ENCODE measurements around the gene NINL. TPM values are rescaled to one million over a fixed set of nuclear protein-coding genes. Genes with fewer than 3 reads are reported as not detected.
A peak's percentile ranks its signal among the peaks of the same experiment; 100 is the strongest.

The NINL gene
- total RNA-seq, 2 donors from 2014 or later = 20.3 to 35.6 TPM

DNA sequence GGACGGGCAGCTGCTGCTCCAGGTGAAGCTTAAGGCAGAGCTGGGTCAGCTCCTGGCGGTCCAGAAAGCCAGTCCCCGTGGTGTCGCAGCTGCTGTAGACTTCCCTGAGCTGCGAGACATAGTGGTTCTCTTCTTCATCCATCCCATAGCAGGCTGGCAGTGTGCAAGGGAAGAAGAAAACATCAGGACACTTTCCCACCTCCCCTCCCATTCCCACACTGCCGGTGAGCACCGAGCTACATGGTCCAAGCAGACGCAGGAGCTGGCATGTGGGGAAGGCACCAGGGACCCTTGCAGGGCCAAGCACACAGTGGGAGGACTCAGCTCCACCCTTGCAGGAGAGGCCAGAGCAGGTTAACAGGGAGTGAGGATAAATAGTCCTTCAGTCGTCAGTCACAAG, 58.9 kb downstream of the NINL start:
- peaks cover 20 to 54% of the 10 kb centered on the region in 2 donors for H3K4me1 ChIP-seq (ENCODE audit: control insufficient read depth in 1 of 2, low read depth in 2 of 2)
- no peaks in the 10 kb centered on the region for H3K27me3 ChIP-seq (replicated peaks; ENCODE audit: insufficient read depth)
- TF ChIP-seq, protein P1, sequence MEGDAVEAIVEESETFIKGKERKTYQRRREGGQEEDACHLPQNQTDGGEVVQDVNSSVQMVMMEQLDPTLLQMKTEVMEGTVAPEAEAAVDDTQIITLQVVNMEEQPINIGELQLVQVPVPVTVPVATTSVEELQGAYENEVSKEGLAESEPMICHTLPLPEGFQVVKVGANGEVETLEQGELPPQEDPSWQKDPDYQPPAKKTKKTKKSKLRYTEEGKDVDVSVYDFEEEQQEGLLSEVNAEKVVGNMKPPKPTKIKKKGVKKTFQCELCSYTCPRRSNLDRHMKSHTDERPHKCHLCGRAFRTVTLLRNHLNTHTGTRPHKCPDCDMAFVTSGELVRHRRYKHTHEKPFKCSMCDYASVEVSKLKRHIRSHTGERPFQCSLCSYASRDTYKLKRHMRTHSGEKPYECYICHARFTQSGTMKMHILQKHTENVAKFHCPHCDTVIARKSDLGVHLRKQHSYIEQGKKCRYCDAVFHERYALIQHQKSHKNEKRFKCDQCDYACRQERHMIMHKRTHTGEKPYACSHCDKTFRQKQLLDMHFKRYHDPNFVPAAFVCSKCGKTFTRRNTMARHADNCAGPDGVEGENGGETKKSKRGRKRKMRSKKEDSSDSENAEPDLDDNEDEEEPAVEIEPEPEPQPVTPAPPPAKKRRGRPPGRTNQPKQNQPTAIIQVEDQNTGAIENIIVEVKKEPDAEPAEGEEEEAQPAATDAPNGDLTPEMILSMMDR (IDR thresholded peaks at IDR 0.05) = no peak
- ATAC-seq (ENCODE audit: insufficient number of reproducible peaks, low FRiP score, low read depth) (no peak), DNase-seq (ENCODE audit: low spot score) (no peak)
- H3K4me3 ChIP-seq = peak overlapping the region; percentile 12
- H3K36me3 ChIP-seq = no peaks in the 10 kb centered on the region
- no peaks in the 10 kb centered on the region for H3K9me3 ChIP-seq
- peak overlapping the region; percentile 87 to 92 for H3K27ac ChIP-seq

DNA sequence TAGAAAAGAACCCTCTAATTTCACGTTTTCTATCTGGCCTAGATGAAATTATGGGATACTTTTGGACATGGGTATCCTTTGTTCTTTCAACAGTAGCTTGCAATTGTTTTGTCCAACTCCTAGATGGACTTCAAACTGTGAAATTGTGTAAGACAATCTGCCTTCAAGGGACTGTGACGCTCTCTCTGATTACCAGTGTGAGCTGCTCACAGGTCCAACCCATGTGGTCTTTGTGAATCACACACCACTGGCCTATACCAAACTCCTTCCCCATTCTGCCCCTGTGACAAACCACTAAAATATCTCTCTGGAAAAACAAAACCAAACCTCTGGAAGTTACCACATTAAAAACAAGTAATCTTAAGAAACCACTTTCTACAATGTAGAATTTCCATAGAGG, 59.5 kb downstream of the NINL start:
- TF ChIP-seq, protein P1 (IDR thresholded peaks at IDR 0.05) = no peak
- Histone ChIP-seq H3K9me3 (no peaks in the 10 kb centered on the region), H3K27ac (peak overlapping the region; percentile 87 to 92), H3K4me3 (no peak overlapping the region), H3K36me3 (no peaks in the 10 kb centered on the region), H3K27me3 (replicated peaks; ENCODE audit: insufficient read depth) (no peaks in the 10 kb centered on the region), H3K4me1 (ENCODE audit: control insufficient read depth in 1 of 2, low read depth in 2 of 2) (peaks cover 20 to 48% of the 10 kb centered on the region in 2 donors)
- peak; percentile 98 for ATAC-seq (ENCODE audit: insufficient number of reproducible peaks, low FRiP score, low read depth)
- peak; percentile 36 for DNase-seq (ENCODE audit: low spot score)

DNA sequence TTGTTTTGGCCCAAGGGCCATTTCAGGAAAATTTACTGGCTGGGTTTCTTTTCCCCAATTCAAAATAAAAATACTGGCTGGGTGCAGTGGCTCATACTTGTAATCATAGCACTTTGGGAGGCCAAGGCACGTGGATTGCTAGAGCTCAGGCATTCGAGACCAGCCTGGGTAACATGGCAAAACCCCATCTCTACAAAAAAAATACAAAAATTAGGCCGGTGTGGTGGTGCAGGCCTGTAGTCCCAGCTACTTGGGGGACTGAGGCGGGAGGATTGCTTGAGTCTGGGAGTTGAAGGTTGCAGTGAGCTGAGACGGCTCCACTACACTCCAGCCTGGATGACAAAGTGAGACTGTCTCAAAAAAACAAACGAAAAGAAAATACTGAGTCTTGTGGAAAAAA, 60.0 kb downstream of the NINL start:
- H3K36me3 ChIP-seq = no peaks in the 10 kb centered on the region
- peak overlapping the region; percentile 87 to 92 for H3K27ac ChIP-seq
- peaks cover 20 to 43% of the 10 kb centered on the region in 2 donors for H3K4me1 ChIP-seq (ENCODE audit: control insufficient read depth in 1 of 2, low read depth in 2 of 2)
- no peak overlapping the region for H3K4me3 ChIP-seq
- DNase-seq (ENCODE audit: low spot score) (no peak), ATAC-seq (ENCODE audit: insufficient number of reproducible peaks, low FRiP score, low read depth) (no peak)
- TF ChIP-seq, protein P1 (IDR thresholded peaks at IDR 0.05) = no peak
- no peaks in the 10 kb centered on the region for H3K9me3 ChIP-seq
- H3K27me3 ChIP-seq (replicated peaks; ENCODE audit: insufficient read depth) = no peaks in the 10 kb centered on the region

DNA sequence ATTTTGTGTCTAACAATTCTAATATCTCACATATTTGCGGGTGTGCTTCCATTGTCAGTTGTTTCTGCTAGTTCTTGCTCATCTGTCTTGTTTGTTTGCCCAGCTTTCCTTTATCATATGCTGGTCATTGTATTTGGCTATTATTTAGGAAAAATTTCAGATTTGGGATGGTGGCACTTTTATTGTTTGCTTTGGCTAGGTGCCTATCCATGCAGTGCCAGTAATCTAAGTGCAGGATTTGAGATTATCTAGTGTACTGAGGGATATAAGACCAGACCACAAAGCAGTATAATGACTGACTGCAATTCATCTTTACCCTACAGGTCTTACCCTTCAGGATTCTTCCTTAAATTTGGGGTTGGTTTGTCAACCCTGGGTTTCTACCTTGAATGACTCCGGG, 63.9 kb downstream of the NINL start:
- no peaks in the 10 kb centered on the region for H3K9me3 ChIP-seq
- DNase-seq (ENCODE audit: low spot score) (no peak), ATAC-seq (ENCODE audit: insufficient number of reproducible peaks, low FRiP score, low read depth) (no peak)
- no peak overlapping the region for H3K4me3 ChIP-seq
- no peak overlapping the region for H3K27ac ChIP-seq
- TF ChIP-seq, protein P1 (IDR thresholded peaks at IDR 0.05) = no peak
- peaks cover 12 to 23% of the 10 kb centered on the region in 2 donors for H3K4me1 ChIP-seq (ENCODE audit: control insufficient read depth in 1 of 2, low read depth in 2 of 2)
- peaks cover 4% of the 10 kb centered on the region for H3K36me3 ChIP-seq
- H3K27me3 ChIP-seq (replicated peaks; ENCODE audit: insufficient read depth) = no peaks in the 10 kb centered on the region

DNA sequence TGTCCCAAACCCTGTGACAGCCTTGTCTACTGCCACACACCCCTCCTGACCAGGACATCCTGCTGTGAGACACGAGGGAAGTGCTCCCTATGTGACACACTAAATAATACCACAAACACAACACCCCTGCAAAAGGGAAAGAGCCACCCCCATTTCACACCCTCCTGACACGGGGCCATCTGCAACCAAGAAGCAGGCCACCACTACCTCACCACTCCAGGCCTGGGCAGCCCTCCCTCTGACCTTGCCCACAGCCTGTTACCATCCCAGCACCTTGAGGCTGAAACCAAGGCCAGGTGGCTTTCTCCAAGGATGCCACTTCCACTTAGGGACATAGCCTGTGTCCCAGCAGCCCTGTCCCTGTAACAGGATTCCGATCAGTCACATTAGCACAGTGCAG, 68.2 kb downstream of the NINL start:
- Histone ChIP-seq H3K9me3 (peaks cover 9% of the 10 kb centered on the region), H3K4me3 (no peak overlapping the region), H3K4me1 (ENCODE audit: control insufficient read depth in 1 of 2, low read depth in 2 of 2) (no peaks in the 10 kb centered on the region), H3K36me3 (peaks cover 20% of the 10 kb centered on the region), H3K27ac (no peak overlapping the region), H3K27me3 (replicated peaks; ENCODE audit: insufficient read depth) (no peaks in the 10 kb centered on the region)
- DNase-seq (ENCODE audit: low spot score) (no peak), ATAC-seq (ENCODE audit: insufficient number of reproducible peaks, low FRiP score, low read depth) (no peak)
- TF ChIP-seq, protein P1 (IDR thresholded peaks at IDR 0.05) = no peak

Measured in thoracic aorta (tissue), 2 donors.